NCI-H226 (cell line): ENCODE data around the gene PTRH2.
A peak's percentile ranks its signal among the peaks of the same experiment; 100 is the strongest.
"Not testable (repeated sequence)": the region's sequence is repeated elsewhere in the genome, so short reads cannot be mapped to it uniquely, and the experiment has no call there.

ENCODE experiments used
- DNase-seq: peaks from one replicate; pipeline ENCODE4 v3.0.0-alpha.2; 2015

PTRH2 gene

GRCh38 chr17:59666235-59666634, 41.0 kb downstream of the PTRH2 start:
- peak; percentile 62 for DNase-seq

GRCh38 chr17:59656624-59657023, 50.6 kb downstream of the PTRH2 start:
- not testable (repeated sequence) for DNase-seq

- peak; percentile 21 for DNase-seq
Measured at GRCh38 chr17:59652119-59652518, 55.1 kb downstream of the PTRH2 start.

GRCh38 chr17:59651346-59651745, 55.9 kb downstream of the PTRH2 start:
- no peak for DNase-seq

GRCh38 chr17:59650642-59651041, 56.6 kb downstream of the PTRH2 start:
- DNase-seq, result no peak

- DNase-seq, result no peak
Measured at GRCh38 chr17:59649886-59650285, 57.3 kb downstream of the PTRH2 start.
